Activated T-cell treated with anti-CD3 and anti-CD28 coated beads for 4 hours (primary cell): ENCODE results near the gene SPSB4.

Source experiments
- DNase-seq: peaks from one replicate; pipeline ENCODE4 v3.0.0-alpha.2; 2020

Gene SPSB4

GRCh38 chr3:141055536-141056445 is 4.6 kb downstream of the SPSB4 start:
- no peak for DNase-seq

GRCh38 chr3:141056751-141057171 is 5.6 kb downstream of the SPSB4 start:
- no peak for DNase-seq

GRCh38 chr3:141057436-141057835 is 6.3 kb downstream of the SPSB4 start:
- DNase-seq: no peak

- no peak for DNase-seq
Observed at GRCh38 chr3:141057946-141058800, 7.0 kb downstream of the SPSB4 start.

GRCh38 chr3:141058996-141059395 is 7.8 kb downstream of the SPSB4 start:
- no peak for DNase-seq

- no peak for DNase-seq
Observed at GRCh38 chr3:141059816-141060215, 8.7 kb downstream of the SPSB4 start.

GRCh38 chr3:141060327-141060726 is 9.2 kb downstream of the SPSB4 start:
- no peak for DNase-seq

GRCh38 chr3:141063831-141064230 is 12.7 kb downstream of the SPSB4 start:
- DNase-seq: no peak

- no peak for DNase-seq
Observed at GRCh38 chr3:141064255-141064926, 13.2 kb downstream of the SPSB4 start.

- no peak for DNase-seq
Observed at GRCh38 chr3:141065258-141065657, 14.1 kb downstream of the SPSB4 start.

GRCh38 chr3:141065841-141066805 is 15.0 kb downstream of the SPSB4 start:
- DNase-seq: no peak

- no peak for DNase-seq
Observed at GRCh38 chr3:141067206-141067974, 16.2 kb downstream of the SPSB4 start.

GRCh38 chr3:141070229-141070628 is 19.1 kb downstream of the SPSB4 start:
- no peak for DNase-seq

- DNase-seq: no peak
Observed at GRCh38 chr3:141070727-141071357, 19.7 kb downstream of the SPSB4 start.

- DNase-seq: no peak
Observed at GRCh38 chr3:141071681-141072260, 20.6 kb downstream of the SPSB4 start.

GRCh38 chr3:141072950-141073349 is 21.8 kb downstream of the SPSB4 start:
- no peak for DNase-seq

GRCh38 chr3:141073580-141073979 is 22.4 kb downstream of the SPSB4 start:
- no peak for DNase-seq

GRCh38 chr3:141074529-141074928 is 23.4 kb downstream of the SPSB4 start:
- DNase-seq: no peak

- no peak for DNase-seq
Observed at GRCh38 chr3:141076036-141076773, 25.1 kb downstream of the SPSB4 start.
